Epithelial cell of esophagus (primary cell): Measurements from ENCODE around the gene ZNF575.

Experiments
- DNase-seq: peaks from one replicate; pipeline ENCODE4 v3.0.0; 2010; ENCODE audit warnings: low read depth
- H3K4me3 ChIP-seq: 2 replicates; pipeline ENCODE4 v1.5.1; 2011; ENCODE audit warnings: mild to moderate bottlenecking, low read length, control low read depth
- CTCF ChIP-seq: IDR thresholded peaks from 2 replicates; pipeline ENCODE4 v1.5.1; 2011; ENCODE audit warnings: low read depth, mild to moderate bottlenecking, low read length, control low read depth, inconsistent platforms; ENCODE audit not compliant: insufficient read depth; ENCODE audit errors: missing control alignments

Gene ZNF575

GRCh38 chr19:43532962-43533545 is at the start of gene ZNF575:
Gene ZNF575 (plus strand): TSS chr19:43533188. CDS start chr19:43534423, 1,235 bp downstream.
- peak within 1 kb of the TSS; percentile 64 for H3K4me3 ChIP-seq
- peak; percentile 91 for DNase-seq
- no peak for TF ChIP-seq CTCF

DNA sequence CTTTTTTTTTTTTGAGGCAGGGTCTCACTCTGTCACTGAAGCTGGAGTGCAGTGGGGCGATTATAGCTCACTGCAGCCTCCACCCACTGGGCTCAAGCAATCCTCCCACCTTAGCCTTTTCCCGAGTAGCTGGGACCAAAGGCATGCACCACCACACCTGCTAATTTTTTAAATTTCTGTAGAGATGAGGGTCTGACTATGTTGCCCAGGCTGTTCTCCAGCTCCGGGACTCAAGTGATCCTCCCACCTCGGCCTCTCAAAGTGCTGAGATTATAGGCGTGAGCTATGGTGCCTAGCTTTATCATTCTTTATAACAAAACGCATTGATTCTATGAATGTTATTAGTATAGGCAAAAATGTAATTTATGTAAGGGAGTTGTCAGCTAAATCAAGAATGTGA is 49.7 kb upstream of the ZNF575 start:
- no peak for DNase-seq
- TF ChIP-seq CTCF = no peak
- no peak overlapping the region for H3K4me3 ChIP-seq

GRCh38 chr19:43485951-43486350 is 47.0 kb upstream of the ZNF575 start:
- TF ChIP-seq CTCF = no peak
- no peak for DNase-seq
- no peak overlapping the region for H3K4me3 ChIP-seq

DNA sequence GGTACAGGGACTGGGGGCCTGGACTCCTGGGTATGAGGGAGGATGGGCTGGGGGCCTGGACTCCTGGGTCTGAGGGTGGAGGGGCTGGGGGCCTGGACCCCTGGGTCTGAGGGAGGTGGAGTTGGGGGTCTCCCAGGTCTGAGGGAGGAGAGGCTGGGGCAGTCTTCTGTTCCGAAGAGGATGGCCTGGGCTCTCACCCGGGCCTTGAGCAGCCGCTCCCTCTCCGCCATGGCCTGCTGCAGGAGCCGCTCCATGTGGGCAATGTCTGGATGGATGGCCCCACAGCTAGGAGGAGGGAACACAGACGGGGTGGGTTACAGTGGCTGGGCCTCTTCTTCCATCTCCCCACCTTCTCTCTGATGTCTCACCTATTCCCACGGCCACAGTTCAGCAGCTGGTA is 46.6 kb upstream of the ZNF575 start:
- TF ChIP-seq CTCF = no peak
- H3K4me3 ChIP-seq = no peak overlapping the region
- DNase-seq = no peak

- no peak overlapping the region for H3K4me3 ChIP-seq
- no peak for DNase-seq
- TF ChIP-seq CTCF = no peak
These were observed 44.8 kb upstream of the ZNF575 start for GRCh38 chr19:43488179-43488578.

DNA sequence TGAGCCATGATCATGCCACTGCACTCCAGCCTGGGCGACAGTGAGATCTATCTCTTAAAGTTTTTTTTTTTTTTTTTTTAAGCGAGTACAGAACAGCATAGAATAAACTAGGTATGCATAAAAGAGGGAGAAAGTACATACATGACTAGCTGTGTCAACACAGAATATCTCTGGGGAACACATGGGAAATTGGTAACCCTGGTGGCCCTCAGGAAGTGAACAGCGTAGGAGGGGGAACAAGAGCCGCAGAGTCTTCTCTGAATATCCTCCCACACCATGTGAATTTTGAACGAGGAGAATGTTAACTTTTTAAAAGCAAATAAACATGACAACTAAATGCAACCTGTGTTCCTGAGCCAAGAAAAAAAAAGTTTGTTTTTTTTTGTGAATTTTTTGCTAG is 43.7 kb upstream of the ZNF575 start:
- no peak overlapping the region for H3K4me3 ChIP-seq
- TF ChIP-seq CTCF = no peak
- DNase-seq = no peak

GRCh38 chr19:43489979-43490599 is 42.9 kb upstream of the ZNF575 start:
- H3K4me3 ChIP-seq = no peak overlapping the region
- DNase-seq = no peak
- TF ChIP-seq CTCF = no peak
